ENCODE data around the gene ZDHHC14.
"Not testable (repeated sequence)": the region's sequence is repeated elsewhere in the genome, so short reads cannot be mapped to it uniquely, and the experiment has no call there.

ZDHHC14 gene

GRCh38 chr6:157447735-157448134 is 66.7 kb downstream of the ZDHHC14 start:
- DNase-seq = no peak

- DNase-seq = no peak
Measured at GRCh38 chr6:157449610-157450009, 68.6 kb downstream of the ZDHHC14 start.

GRCh38 chr6:157450931-157451742 is 70.1 kb downstream of the ZDHHC14 start:
- no peak for DNase-seq

GRCh38 chr6:157452096-157452495 is 71.1 kb downstream of the ZDHHC14 start:
- no peak for DNase-seq

DNA sequence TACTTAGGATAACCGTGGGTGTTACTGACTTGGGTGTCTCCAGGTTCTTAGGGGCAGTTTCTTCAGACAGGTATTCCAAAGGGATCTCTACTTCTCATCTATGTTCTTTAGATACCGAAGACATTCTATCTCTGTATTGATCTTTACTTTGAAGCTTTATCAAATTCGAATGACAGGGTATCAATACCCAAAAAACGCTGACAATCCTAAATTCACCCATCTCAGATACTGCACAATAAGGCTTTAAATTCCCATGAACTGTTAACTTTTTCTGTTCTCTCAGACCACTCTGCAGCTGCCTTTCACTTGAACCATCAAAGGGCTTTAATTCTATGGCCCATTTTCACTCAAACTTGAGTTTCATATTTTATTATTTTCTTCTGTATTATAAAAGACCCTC is 72.1 kb downstream of the ZDHHC14 start:
- DNase-seq = no peak

- DNase-seq = no peak
Measured at GRCh38 chr6:157453978-157454377, 73.0 kb downstream of the ZDHHC14 start.

GRCh38 chr6:157454762-157455714 is 74.0 kb downstream of the ZDHHC14 start:
- no peak for DNase-seq

DNA sequence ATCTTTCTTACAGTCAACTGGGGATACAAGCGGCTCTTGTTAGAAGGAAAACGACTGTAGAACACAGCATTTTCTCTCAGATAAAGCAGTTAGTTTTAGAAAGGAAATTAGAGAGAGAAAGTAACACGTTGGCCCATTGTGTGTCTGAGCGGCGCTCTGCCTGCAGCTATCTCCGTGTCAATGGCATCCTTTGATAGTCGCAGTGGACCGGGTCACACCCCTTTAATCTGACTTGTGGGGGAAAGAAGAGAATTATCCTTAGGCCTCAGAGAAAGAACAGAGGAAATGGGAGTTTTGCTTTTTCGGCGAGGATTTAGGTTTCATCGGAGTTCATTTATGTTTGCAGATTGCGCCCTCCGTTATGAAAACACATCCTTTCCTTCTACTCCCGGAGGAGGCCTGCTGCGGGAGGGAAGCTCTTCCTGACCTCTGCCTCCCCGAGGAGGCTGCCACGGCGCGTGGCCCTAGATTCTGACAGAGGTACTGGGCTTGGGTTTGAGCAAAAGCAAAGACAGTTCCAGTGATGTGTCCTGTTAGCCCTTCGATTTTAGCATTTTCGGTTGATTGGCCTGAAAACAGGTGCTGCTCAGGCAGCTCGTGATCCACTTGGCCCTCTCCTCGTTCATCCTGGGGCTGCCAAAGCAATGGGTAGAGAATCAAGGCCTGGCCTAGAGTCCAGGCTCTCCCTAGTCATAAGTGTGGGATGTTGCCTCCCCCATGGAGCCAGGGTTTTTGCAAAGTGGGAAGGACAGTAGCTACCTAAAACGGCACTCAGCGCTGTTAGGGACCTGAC is 74.9 kb downstream of the ZDHHC14 start:
- DNase-seq = no peak

GRCh38 chr6:157456524-157456829 is 75.5 kb downstream of the ZDHHC14 start:
- DNase-seq = no peak

GRCh38 chr6:157457787-157458186 is 76.8 kb downstream of the ZDHHC14 start:
- DNase-seq = no peak

- DNase-seq = no peak
Measured at GRCh38 chr6:157459327-157459726, 78.3 kb downstream of the ZDHHC14 start.

DNA sequence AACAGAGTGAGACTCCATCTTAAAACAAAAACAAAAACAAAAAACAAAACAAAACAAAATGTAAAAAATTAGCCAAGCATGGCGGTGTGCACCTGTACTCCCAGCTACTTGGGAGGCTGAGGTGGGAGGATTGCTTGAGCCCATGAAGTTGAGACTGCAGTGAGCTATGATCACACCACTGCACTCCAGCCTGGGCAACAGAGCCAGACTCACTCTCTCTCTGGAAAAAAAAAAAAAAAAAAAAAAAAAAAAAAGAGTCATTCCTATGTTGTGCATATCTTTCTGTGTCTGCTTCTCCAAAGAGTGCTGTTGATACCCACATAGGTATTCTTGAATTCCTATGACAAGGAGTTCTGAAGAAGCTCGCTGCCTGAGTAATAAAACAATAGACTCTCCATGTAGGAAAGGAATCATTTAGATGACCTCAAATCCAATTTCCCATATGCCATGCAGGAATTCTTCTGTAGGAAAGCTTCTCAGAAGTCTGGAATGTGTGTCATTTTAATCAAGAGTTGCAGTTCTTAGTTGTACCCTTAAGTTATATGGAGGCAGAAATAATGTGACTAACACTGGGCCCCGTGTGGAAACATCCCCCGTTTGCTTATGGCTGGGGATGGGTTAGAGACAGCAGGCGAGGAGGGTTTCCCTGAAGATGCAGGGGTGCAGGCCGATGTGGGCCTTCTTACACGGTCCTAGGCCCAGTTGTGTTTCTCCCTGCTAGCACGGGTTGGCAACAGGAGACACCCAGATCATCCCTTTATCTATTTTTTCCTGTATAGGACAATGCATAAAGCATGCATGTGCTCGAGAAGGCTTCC is 79.4 kb downstream of the ZDHHC14 start:
- DNase-seq = no peak

DNA sequence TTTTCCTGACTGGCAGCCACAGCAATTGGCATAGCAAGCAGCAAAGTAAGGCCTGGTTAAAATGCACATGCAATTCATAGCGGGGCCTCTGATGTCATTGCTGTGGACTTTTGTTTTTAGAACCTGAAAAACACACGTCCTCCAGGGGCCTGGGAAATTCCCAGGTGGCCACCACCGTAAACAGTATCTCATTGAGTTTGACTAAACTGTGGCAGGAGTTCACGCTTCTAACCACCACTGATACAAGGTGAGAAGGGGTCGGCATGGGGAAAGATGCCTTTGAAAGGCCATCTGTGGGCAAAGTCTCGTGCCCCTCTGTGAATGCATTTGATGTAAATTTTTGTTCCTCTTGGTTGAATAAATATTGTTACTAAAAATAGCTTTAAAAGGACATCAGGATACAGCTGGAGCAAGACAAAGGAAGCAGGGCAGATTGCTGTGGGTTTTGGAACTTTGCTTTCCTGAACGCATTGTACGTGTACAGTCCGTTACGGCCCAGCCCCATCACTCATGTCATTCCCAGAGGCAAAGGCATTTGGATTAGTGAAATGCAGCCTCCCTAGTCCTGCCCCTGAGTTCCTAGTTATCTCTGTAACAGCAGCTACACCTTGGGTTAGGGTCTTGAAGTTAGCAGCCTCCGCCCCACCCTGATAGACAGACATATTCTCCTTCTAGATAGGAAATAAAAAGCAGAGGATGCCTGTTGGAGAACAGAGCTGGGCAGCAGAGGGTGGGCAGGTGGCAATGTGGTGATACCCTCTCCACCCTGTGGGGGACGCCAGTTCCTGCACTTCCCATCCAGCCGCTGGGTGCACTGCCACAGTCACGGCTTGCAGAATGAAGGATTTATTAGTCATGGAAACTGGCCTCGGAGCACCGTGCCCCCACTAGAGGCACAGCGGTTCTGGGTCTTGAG is 80.3 kb downstream of the ZDHHC14 start:
- no peak for DNase-seq

GRCh38 chr6:157462956-157463742 is 82.2 kb downstream of the ZDHHC14 start:
- no peak for DNase-seq

DNA sequence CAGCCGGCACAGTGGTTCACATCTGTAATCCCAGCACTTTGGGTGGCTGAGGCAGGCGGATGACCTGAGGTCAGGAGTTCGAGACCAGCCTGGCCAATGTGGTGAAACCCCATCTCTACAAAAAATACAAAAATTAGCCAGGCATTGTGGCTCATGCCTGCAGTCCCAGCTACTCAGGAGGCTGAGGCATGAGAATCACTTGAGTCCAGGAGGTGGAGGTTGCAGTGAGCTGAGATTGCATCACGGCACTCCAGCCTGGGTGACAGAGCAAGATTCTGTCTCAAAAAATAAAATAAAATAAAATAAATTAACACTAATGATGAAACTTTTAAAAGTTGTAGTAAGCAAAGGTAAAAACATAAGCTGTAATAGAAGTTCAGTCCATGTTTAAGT is 82.7 kb downstream of the ZDHHC14 start:
- not testable (repeated sequence) for DNase-seq

DNA sequence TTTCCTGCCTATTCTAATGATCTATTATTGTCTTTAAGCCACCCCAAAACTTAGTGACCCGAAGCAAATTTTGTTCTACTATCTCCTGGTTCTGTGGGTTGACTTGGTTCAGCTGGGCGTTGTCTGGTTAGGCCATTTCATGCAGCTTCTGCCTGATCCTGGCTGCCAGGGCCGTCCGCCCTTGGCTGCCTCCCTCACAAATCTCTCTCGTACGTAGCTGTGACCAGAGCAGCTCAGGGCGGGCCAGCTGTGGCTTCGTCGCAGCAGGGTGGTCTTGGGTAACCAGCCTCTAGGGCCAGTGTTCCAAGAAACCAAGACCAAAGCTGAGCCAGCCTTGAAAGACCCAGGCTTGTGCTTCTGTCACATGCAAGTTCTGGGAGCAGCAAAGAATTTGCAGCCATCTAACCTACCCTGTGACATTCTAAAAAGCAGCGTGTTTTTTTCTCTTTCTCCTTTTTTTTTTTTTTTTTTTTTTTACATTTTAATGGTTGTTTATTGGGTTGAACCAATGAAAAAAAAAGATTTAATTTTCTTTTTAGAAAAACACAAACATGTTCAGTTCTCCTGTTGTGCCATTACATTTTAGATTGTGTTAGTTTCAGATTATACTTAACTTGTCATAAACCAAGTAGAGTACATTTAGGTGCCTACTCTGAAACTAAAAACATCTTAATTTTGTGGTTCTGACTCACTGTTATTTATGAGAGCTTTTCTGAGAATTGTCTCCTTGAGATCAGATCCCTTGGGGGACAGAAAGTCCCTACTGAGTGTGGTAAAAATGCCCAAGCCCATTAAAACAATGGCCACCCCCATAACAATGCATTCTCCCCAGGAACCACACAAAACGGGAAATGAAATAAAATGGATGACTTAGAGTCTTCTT is 83.9 kb downstream of the ZDHHC14 start:
- no peak for DNase-seq

DNA sequence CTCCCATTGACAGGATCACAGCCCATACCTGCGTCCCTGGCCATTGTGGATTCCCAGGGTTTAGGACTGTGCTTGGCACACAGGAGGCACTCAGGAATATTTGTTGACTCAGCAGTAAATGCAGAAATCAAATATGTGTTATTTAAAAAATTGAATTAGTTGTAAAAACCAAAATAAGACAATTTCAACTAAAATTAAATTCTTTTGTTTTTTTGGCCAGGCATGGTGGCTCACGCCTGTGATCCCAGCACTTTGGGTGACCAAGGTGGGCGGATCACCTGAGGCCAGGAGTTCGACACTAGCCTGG is 85.3 kb downstream of the ZDHHC14 start:
- no peak for DNase-seq

- DNase-seq = not testable (repeated sequence)
Measured at GRCh38 chr6:157467339-157467738, 86.3 kb downstream of the ZDHHC14 start.

GRCh38 chr6:157468054-157468453 is 87.1 kb downstream of the ZDHHC14 start:
- DNase-seq = no peak

- no peak for DNase-seq
Measured at GRCh38 chr6:157468574-157468973, 87.6 kb downstream of the ZDHHC14 start.
